Measurements from ENCODE around the gene FARP1. TPM values are rescaled to one million over a fixed set of nuclear protein-coding genes. Genes with fewer than 3 reads are reported as not detected.

The FARP1 gene
- polyA plus RNA-seq, 1 of the 3 experiments (the other 2 are of a cell fraction), result 12.0 TPM

DNA sequence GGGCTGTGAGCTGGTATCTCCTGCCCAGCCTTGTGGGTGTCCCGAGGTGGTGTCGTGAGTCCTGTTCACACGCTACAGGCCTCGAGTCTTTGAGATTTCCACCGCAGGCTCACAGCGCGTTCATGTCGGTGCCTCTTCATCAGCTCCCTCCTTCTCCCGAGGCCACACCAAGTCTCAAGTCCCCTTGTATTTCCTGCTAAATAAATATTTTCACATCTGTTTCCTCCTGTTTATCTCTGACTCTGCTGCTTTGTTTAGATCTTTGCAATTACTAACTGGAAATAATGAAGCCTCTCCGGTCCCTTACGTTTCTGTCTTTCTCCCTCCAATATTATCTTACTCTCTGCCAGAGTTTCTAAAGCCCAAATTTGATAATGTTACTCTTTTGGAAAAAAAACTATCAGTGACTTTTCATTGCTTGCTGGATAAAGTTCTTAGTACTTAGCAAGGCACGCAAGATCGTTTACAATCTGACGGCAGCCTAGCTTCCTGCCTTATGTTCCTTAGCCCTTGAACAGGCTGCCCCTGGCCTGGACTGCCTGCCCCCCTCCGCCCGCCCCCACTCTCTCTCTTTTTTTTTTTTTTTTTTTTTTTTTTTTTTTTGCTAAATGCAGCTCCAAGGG is 164.7 kb downstream of the FARP1 start:
- ChIA-PET CTCF (no interaction called here), POLR2A (no interaction called here)
- H3K4me2 ChIP-seq, result no peak overlapping the region
- no peak overlapping the region for H3K27ac ChIP-seq (ENCODE audit: low read depth in 2 of 2, low read length in 1 of 2)
- H3F3A ChIP-seq (replicated peaks; ENCODE audit: insufficient read depth), result no peaks in the 10 kb centered on the region
- no peak overlapping the region for H2AFZ ChIP-seq (ENCODE audit: low read depth)
- no peaks in the 10 kb centered on the region for H3K9me3 ChIP-seq
- TF ChIP-seq SIN3A (IDR thresholded peaks at IDR 0.05; ENCODE audit: borderline replicate concordance, low read depth, low read length), result no peak
- TF ChIP-seq RAD21 (IDR thresholded peaks at IDR 0.05; ENCODE audit: low read length), result no peak
- TF ChIP-seq, protein P1, sequence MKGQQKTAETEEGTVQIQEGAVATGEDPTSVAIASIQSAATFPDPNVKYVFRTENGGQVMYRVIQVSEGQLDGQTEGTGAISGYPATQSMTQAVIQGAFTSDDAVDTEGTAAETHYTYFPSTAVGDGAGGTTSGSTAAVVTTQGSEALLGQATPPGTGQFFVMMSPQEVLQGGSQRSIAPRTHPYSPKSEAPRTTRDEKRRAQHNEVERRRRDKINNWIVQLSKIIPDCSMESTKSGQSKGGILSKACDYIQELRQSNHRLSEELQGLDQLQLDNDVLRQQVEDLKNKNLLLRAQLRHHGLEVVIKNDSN (IDR thresholded peaks at IDR 0.05; ENCODE audit: borderline replicate concordance, low read depth), result no peak
- TF ChIP-seq RFX5 (IDR thresholded peaks at IDR 0.05; ENCODE audit: low read length), result no peak
- no peak for TF ChIP-seq FOXM1 (IDR thresholded peaks at IDR 0.05; ENCODE audit: low read depth)
- TF ChIP-seq, protein P2, sequence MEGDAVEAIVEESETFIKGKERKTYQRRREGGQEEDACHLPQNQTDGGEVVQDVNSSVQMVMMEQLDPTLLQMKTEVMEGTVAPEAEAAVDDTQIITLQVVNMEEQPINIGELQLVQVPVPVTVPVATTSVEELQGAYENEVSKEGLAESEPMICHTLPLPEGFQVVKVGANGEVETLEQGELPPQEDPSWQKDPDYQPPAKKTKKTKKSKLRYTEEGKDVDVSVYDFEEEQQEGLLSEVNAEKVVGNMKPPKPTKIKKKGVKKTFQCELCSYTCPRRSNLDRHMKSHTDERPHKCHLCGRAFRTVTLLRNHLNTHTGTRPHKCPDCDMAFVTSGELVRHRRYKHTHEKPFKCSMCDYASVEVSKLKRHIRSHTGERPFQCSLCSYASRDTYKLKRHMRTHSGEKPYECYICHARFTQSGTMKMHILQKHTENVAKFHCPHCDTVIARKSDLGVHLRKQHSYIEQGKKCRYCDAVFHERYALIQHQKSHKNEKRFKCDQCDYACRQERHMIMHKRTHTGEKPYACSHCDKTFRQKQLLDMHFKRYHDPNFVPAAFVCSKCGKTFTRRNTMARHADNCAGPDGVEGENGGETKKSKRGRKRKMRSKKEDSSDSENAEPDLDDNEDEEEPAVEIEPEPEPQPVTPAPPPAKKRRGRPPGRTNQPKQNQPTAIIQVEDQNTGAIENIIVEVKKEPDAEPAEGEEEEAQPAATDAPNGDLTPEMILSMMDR (IDR thresholded peaks at IDR 0.05), result no peak
- TF ChIP-seq RCOR1 (IDR thresholded peaks at IDR 0.05; ENCODE audit: low read length), result no peak
- no peak for TF ChIP-seq SMC3 (IDR thresholded peaks at IDR 0.05; ENCODE audit: low read depth, low read length)
- no peak for TF ChIP-seq MEF2A (IDR thresholded peaks at IDR 0.05; ENCODE audit: borderline replicate concordance, low read depth)
- TF ChIP-seq ELF1 (IDR thresholded peaks at IDR 0.05), result no peak
- no peak for TF ChIP-seq CHD2 (IDR thresholded peaks at IDR 0.05; ENCODE audit: low read length, partially characterized antibody)
- no peak overlapping the region for H3K9ac ChIP-seq
- H3K9me2 ChIP-seq, result no peaks in the 10 kb centered on the region
- peaks cover 0 to 8% of the 10 kb centered on the region in 2 experiments; a peak in 2 of 4 replicates for H3K4me1 ChIP-seq (ENCODE audit: control insufficient read depth in 1 of 2, insufficient read depth in 2 of 2, low read depth in 1 of 2, low read length in 1 of 2)
- no peaks in the 10 kb centered on the region; the same call in 1 of the 2 replicates for H4K20me1 ChIP-seq (ENCODE audit: insufficient read depth)
- no peaks in the 10 kb centered on the region for H3K36me3 ChIP-seq (replicated peaks in 1 of 2; ENCODE audit: control insufficient read depth in 1 of 2, insufficient read depth in 2 of 2, low read length in 1 of 2)
- H3K27me3 ChIP-seq (ENCODE audit: insufficient read depth), result no peaks in the 10 kb centered on the region
- H3K4me3 ChIP-seq (ENCODE audit: low read depth in 2 of 2, low read length in 1 of 2), result no peak overlapping the region
- H3K79me2 ChIP-seq (ENCODE audit: insufficient read depth), result no peaks in the 10 kb centered on the region; the same call in 1 of the 2 replicates
- DNase-seq, result no peak
- WGBS (ENCODE audit: low lambda C conversion rate), result 91% methylated on average over 16 of the region's 16 CpGs

DNA sequence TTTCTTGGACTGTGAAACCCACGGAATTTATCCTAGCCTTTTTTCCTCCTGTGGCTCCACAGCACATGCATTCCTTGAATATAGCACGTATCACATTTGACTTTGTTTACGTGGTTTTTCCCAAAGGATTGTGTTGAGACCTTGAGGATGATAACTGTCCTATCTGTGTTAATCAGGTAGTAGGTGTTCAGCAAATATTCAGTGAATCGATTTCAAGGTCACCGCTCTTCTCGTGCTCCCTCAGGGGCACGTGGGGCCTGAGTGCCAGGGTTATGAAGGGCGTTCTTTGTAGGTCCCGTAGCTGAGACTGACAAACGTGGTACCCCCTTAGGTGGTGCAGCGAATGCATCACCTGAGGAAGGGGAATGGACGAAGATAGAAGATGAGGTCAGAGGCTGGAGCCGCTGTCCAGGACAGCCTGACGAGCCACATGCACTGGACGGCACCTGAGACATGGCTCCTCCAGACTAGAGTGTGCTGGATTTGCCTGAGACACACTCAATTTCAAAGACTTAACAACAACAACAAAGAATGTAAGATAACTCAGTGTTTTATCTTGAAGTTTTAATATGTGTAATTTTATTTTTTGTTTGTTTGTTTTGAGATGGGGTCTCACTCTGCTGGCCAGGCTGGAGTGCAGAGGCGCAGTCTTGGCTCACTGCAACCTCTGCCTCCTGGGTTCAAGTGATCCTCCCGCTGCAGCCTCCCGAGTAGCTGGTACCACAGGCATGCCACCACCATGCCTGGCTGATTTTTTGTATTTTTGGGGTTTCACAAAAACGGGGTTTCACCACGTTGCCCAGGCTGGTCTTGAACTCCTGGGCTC is 165.4 kb downstream of the FARP1 start:
- Histone ChIP-seq H3K4me3 (ENCODE audit: low read depth in 2 of 2, low read length in 1 of 2) (no peak overlapping the region), H3K79me2 (ENCODE audit: insufficient read depth) (no peaks in the 10 kb centered on the region; the same call in 1 of the 2 replicates), H3K27ac (ENCODE audit: low read depth in 2 of 2, low read length in 1 of 2) (no peak overlapping the region), H3K9me3 (no peaks in the 10 kb centered on the region), H3K27me3 (ENCODE audit: insufficient read depth) (no peaks in the 10 kb centered on the region), H3K9ac (no peak overlapping the region), H2AFZ (ENCODE audit: low read depth) (no peak overlapping the region), H3K4me2 (no peak overlapping the region), H3K36me3 (replicated peaks in 1 of 2; ENCODE audit: control insufficient read depth in 1 of 2, insufficient read depth in 2 of 2, low read length in 1 of 2) (no peaks in the 10 kb centered on the region), H3K4me1 (ENCODE audit: control insufficient read depth in 1 of 2, insufficient read depth in 2 of 2, low read depth in 1 of 2, low read length in 1 of 2) (peaks cover 0 to 8% of the 10 kb centered on the region in 2 experiments; a peak in 2 of 4 replicates), H3K9me2 (no peaks in the 10 kb centered on the region), H4K20me1 (ENCODE audit: insufficient read depth) (no peaks in the 10 kb centered on the region; the same call in 1 of the 2 replicates), H3F3A (replicated peaks; ENCODE audit: insufficient read depth) (no peaks in the 10 kb centered on the region)
- WGBS (ENCODE audit: low lambda C conversion rate), result 92% methylated on average over 20 of the region's 20 CpGs
- POLR2A ChIA-PET, result no interaction called here
- DNase-seq, result no peak
- CTCF ChIA-PET, result interaction anchor here (0.5 kb wide), 1 partner anchor 35 kb away, joined by 3 read pairs; no protein-coding TSS in a partner anchor
- TF ChIP-seq NFIC (IDR thresholded peaks at IDR 0.05; ENCODE audit: borderline replicate concordance), result no peak
- TF ChIP-seq, protein P3, sequence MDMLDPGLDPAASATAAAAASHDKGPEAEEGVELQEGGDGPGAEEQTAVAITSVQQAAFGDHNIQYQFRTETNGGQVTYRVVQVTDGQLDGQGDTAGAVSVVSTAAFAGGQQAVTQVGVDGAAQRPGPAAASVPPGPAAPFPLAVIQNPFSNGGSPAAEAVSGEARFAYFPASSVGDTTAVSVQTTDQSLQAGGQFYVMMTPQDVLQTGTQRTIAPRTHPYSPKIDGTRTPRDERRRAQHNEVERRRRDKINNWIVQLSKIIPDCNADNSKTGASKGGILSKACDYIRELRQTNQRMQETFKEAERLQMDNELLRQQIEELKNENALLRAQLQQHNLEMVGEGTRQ (IDR thresholded peaks at IDR 0.05; ENCODE audit: borderline replicate concordance, low read depth, low read length), result no peak
- TF ChIP-seq TCF12 (IDR thresholded peaks at IDR 0.05), result no peak
